DOHH2 (cell line): ENCODE results near the gene ABCB6.

ENCODE experiments used
- EZH2phosphoT487 ChIP-seq: fragments of 200-600 bp; sonication (generic); IDR thresholded peaks from 2 replicates; pipeline ENCODE4 v1.6.1; 2017; ENCODE audit warnings: borderline replicate concordance, mild to moderate bottlenecking, antibody characterized with exemption, low read length, moderate library complexity, mixed read lengths
- TF ChIP-seq, protein P1 (sequence below): fragments of 200-600 bp; sonication (generic); IDR thresholded peaks from one replicate; pipeline ENCODE4 v1.5.1; 2014; ENCODE audit warnings: antibody characterized with exemption, mild to moderate bottlenecking, low read depth, low read length; ENCODE audit not compliant: poor library complexity, severe bottlenecking

DNA sequence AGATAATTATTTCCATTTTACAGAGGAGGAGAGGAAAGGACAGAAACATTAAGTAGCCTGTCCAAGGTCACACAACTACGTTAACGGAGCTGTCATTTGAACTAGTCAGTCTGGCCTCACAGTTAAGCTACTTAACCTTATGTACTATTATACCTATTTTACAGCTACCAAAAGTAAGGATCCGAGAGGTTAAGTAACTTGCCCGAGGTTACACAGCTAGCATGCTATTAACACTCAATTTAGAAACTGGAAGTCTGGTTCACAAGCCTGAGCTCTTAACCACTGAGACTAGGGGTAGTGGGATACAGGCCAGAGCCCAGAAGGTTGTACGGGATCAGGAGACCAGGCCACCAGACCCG, 26.0 kb upstream of the ABCB6 start:
- TF ChIP-seq, protein P1, sequence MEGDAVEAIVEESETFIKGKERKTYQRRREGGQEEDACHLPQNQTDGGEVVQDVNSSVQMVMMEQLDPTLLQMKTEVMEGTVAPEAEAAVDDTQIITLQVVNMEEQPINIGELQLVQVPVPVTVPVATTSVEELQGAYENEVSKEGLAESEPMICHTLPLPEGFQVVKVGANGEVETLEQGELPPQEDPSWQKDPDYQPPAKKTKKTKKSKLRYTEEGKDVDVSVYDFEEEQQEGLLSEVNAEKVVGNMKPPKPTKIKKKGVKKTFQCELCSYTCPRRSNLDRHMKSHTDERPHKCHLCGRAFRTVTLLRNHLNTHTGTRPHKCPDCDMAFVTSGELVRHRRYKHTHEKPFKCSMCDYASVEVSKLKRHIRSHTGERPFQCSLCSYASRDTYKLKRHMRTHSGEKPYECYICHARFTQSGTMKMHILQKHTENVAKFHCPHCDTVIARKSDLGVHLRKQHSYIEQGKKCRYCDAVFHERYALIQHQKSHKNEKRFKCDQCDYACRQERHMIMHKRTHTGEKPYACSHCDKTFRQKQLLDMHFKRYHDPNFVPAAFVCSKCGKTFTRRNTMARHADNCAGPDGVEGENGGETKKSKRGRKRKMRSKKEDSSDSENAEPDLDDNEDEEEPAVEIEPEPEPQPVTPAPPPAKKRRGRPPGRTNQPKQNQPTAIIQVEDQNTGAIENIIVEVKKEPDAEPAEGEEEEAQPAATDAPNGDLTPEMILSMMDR, result no peak
- no peak for TF ChIP-seq EZH2phosphoT487
